ENCODE measurements around the gene SPESP1. TPM values are rescaled to one million over a fixed set of nuclear protein-coding genes. Genes with fewer than 3 reads are reported as not detected.

Gene SPESP1
- polyA plus RNA-seq, 2 of the 4 experiments (the other 2 are of a cell fraction), result not detected

- 63% methylated on average over 5 of the region's 5 CpGs for WGBS (ENCODE audit: missing lambda C conversion rate)
- Histone ChIP-seq H3K4me2 (no peak overlapping the region), H3K9me3 (no peaks in the 10 kb centered on the region), H3K27ac (no peak overlapping the region), H3K4me3 (no peak overlapping the region), H3K4me1 (no peaks in the 10 kb centered on the region)
- ATAC-seq (no peak), FAIRE-seq (no peak), DNase-seq (ENCODE audit: low read depth in 1 of 2, low spot score in 1 of 2) (no peak)
- ChIA-PET CTCF (interaction anchor here (0.6 to 2.0 kb wide), 6 partner anchors 10 to 831 kb away, joined by 3 to 5 read pairs (median 4); no protein-coding TSS in a partner anchor), POLR2A (no interaction called here)
- no peak for TF ChIP-seq MAZ (IDR thresholded peaks at IDR 0.05; ENCODE audit: borderline replicate concordance, low read depth, low read length)
Observed at GRCh38 chr15:68985361-68985891, 55.1 kb downstream of the SPESP1 start.

- WGBS (ENCODE audit: missing lambda C conversion rate), result 52% methylated on average over 5 of the region's 5 CpGs
- POLR2A ChIA-PET, result no interaction called here
- FAIRE-seq, result no peak
- CTCF ChIA-PET, result interaction anchor here (1.1 to 2.0 kb wide), 4 partner anchors 10 to 62 kb away, joined by 3 to 4 read pairs (median 3); no protein-coding TSS in a partner anchor
- Histone ChIP-seq H3K27ac (no peak overlapping the region), H3K4me3 (no peak overlapping the region), H3K4me1 (no peaks in the 10 kb centered on the region), H3K4me2 (no peak overlapping the region), H3K9me3 (no peaks in the 10 kb centered on the region)
- no peak for ATAC-seq
- TF ChIP-seq HOXB5 (CRISPR knock-in tag; IDR thresholded peaks at IDR 0.05) (no peak), USF2 (IDR thresholded peaks at IDR 0.05) (no peak), FOSB (CRISPR knock-in tag; IDR thresholded peaks at IDR 0.05) (no peak), JUN (IDR thresholded peaks at IDR 0.05) (no peak), BHLHE40 (IDR thresholded peaks at IDR 0.05; ENCODE audit: low read depth, low read length) (no peak), NR3C1 (IDR thresholded peaks at IDR 0.05) (no peak), RNF2 (IDR thresholded peaks at IDR 0.05; ENCODE audit: borderline replicate concordance, low read depth) (no peak), HES2 (IDR thresholded peaks at IDR 0.05) (no peak), CBX8 (IDR thresholded peaks at IDR 0.05) (no peak), EHMT2 (IDR thresholded peaks at IDR 0.05; ENCODE audit: low read depth) (no peak), CBX2 (IDR thresholded peaks at IDR 0.05; ENCODE audit: borderline replicate concordance, low read depth) (no peak), PBX3 (IDR thresholded peaks at IDR 0.05) (no peak), SREBF2 (IDR thresholded peaks at IDR 0.05) (no peak)
- no peak for DNase-seq (ENCODE audit: low read depth in 1 of 2, low spot score in 1 of 2)
Observed at GRCh38 chr15:68986322-68986721, 56.0 kb downstream of the SPESP1 start.

GRCh38 chr15:68987120-68987519, 56.8 kb downstream of the SPESP1 start:
- no peak for TF ChIP-seq HDAC2 (IDR thresholded peaks at IDR 0.05)
- TF ChIP-seq NPAS2 (CRISPR knock-in tag; IDR thresholded peaks at IDR 0.05; ENCODE audit: borderline replicate concordance), result no peak
- TF ChIP-seq EP300 (IDR thresholded peaks at IDR 0.05), result no peak
- TF ChIP-seq TP53 (CRISPR knock-in tag; IDR thresholded peaks at IDR 0.05), result no peak
- TF ChIP-seq ZSCAN20 (CRISPR knock-in tag; IDR thresholded peaks at IDR 0.05), result no peak
- TF ChIP-seq RARB (CRISPR knock-in tag; IDR thresholded peaks at IDR 0.05), result no peak
- TF ChIP-seq MYC (IDR thresholded peaks at IDR 0.05; ENCODE audit: borderline replicate concordance, low read length), result no peak
- TF ChIP-seq ESRRA (IDR thresholded peaks at IDR 0.05; ENCODE audit: borderline replicate concordance, low read length), result no peak
- TF ChIP-seq ZNF302 (CRISPR knock-in tag; IDR thresholded peaks at IDR 0.05), result no peak
- no peak for TF ChIP-seq FOSL2 (IDR thresholded peaks at IDR 0.05)
- TF ChIP-seq FOSL2 (CRISPR knock-in tag; IDR thresholded peaks at IDR 0.05), result no peak
- TF ChIP-seq EHF (CRISPR knock-in tag; IDR thresholded peaks at IDR 0.05), result no peak
- no peak for TF ChIP-seq GATA3 (IDR thresholded peaks at IDR 0.05; ENCODE audit: borderline replicate concordance)
- no peak for TF ChIP-seq POLR2AphosphoS2 (conservative IDR thresholded peaks at IDR 0.05; ENCODE audit: low read length)
- TF ChIP-seq PHF8 (IDR thresholded peaks at IDR 0.05; ENCODE audit: borderline replicate concordance, low read depth), result no peak
- no peak for TF ChIP-seq ELK1 (IDR thresholded peaks at IDR 0.05; ENCODE audit: low read depth, low read length)
- TF ChIP-seq POLR2A (IDR thresholded peaks at IDR 0.05; ENCODE audit: low read length), result no peak
- no peak for TF ChIP-seq JUNB (IDR thresholded peaks at IDR 0.05)
- DNase-seq (ENCODE audit: low read depth in 1 of 2, low spot score in 1 of 2) (no peak), ATAC-seq (no peak), FAIRE-seq (no peak)
- no peaks in the 10 kb centered on the region for H3K4me1 ChIP-seq
- ChIA-PET POLR2A (no interaction called here), CTCF (interaction anchor here (1.3 to 2.0 kb wide), 3 partner anchors 11 to 62 kb away, joined by 3 to 5 read pairs (median 4); no protein-coding TSS in a partner anchor)
- H3K9me3 ChIP-seq, result no peaks in the 10 kb centered on the region
- H3K4me2 ChIP-seq, result no peak overlapping the region
- H3K27ac ChIP-seq, result no peak overlapping the region
- no peak overlapping the region for H3K4me3 ChIP-seq
- 56% methylated on average over 6 of the region's 6 CpGs for whole genome bisulfite sequencing (ENCODE audit: missing lambda C conversion rate)

All from A549 (cell line).